Calu3 (cell line): ENCODE measurements around the gene MLH1. TPM values are rescaled to one million over a fixed set of nuclear protein-coding genes. Genes with fewer than 3 reads are reported as not detected.

Source experiments
- BruUV-seq: library from RNA; stranded (reverse); fragments of 400-500 nt; replicated peaks from 2 replicates; lab custom pipeline; 2021; lab: Mats Ljungman, UMichigan
- CTCF ChIA-PET: fragments of 300-600 bp; sonication (Branson Sonifier 250); formaldehyde crosslinking; loops from one replicate; lab custom pipeline; 2022; ENCODE audit warnings: antibody characterized with exemption; lab: Charles Lee
- DNase-seq: peaks from one replicate; pipeline ENCODE4 v3.0.0; 2022
- H3K27ac Mint-ChIP-seq: one replicate; pipeline ENCODE4 v1.8.0; 2022; ENCODE audit warnings: mixed read lengths; ENCODE audit not compliant: unreplicated experiment
- H3K27me3 Mint-ChIP-seq: one replicate; pipeline ENCODE4 v1.8.0; 2022; ENCODE audit warnings: mixed read lengths; ENCODE audit not compliant: unreplicated experiment
- H3K36me3 Mint-ChIP-seq: one replicate; pipeline ENCODE4 v1.8.0; 2022; ENCODE audit warnings: mild to moderate bottlenecking, moderate library complexity, mixed read lengths; ENCODE audit not compliant: insufficient read depth, unreplicated experiment
- H3K4me1 Mint-ChIP-seq: one replicate; pipeline ENCODE4 v1.8.0; 2022; ENCODE audit warnings: mild to moderate bottlenecking, low read depth, mixed read lengths; ENCODE audit not compliant: unreplicated experiment
- H3K4me3 Mint-ChIP-seq: one replicate; pipeline ENCODE4 v1.8.0; 2022; ENCODE audit warnings: mild to moderate bottlenecking, low read depth, moderate library complexity, mixed read lengths; ENCODE audit not compliant: unreplicated experiment
- H3K9me3 Mint-ChIP-seq: one replicate; pipeline ENCODE4 v1.8.0; 2022; ENCODE audit warnings: low read depth, mixed read lengths; ENCODE audit not compliant: unreplicated experiment
- CTCF ChIP-seq: fragments of 200-600 bp; IDR thresholded peaks from one replicate; pipeline ENCODE4 v1.8.0; 2022; ENCODE audit warnings: antibody characterized with exemption; ENCODE audit not compliant: unreplicated experiment
- intact Hi-C: fragments of 100-400 bp; cut with micrococcal nuclease; formaldehyde crosslinking; loops from one replicate; pipeline ENCODE4 v1.10.0; 2022; ENCODE audit not compliant: unreplicated experiment
- total RNA-seq: library from RNA; stranded (reverse); gene quantifications from 2 replicates; pipeline ENCODE4 v1.2.3, GENCODE V29; 2022

MLH1 gene
- total RNA-seq, 1 experiment from 2014 or later = 32.8 TPM

DNA sequence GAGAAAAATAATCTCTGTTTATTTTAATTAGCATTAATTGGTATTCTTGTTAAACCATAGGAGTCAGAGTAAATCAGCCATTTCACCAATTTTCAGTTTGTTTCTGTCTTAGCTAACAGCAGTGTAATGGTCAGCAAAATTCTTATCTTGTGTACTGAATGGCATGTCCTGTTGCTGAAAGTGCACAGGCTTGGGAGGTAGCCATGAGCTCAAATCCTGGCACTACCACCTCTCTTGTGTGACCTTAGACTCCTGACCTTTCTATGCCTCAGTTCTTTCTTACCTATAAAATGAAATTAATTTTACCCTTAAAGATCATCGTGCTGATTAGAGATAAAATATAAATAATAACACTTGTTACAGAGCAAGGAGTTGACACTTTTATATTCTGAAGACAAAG, 35.8 kb downstream of the MLH1 start:
- H3K36me3 Mint-ChIP-seq = peaks cover 12% of the 10 kb centered on the region

GRCh38 chr3:37029516-37030163, 36.3 kb downstream of the MLH1 start:
- CTCF ChIA-PET = no interaction called here
- Mint-ChIP-seq H3K4me1 (no peaks in the 10 kb centered on the region), H3K4me3 (no peak overlapping the region), H3K9me3 (peaks cover 4% of the 10 kb centered on the region), H3K36me3 (peaks cover 12% of the 10 kb centered on the region), H3K27ac (no peak overlapping the region), H3K27me3 (no peaks in the 10 kb centered on the region)
- no peak for TF ChIP-seq CTCF
- intact Hi-C loops = no loop called here
- no TSS peak for BruUV-seq
- no peak for DNase-seq

More for the DNA sequence above, 35.8 kb downstream of the MLH1 start:
- no peak for DNase-seq
- Mint-ChIP-seq H3K4me1 (no peaks in the 10 kb centered on the region), H3K9me3 (peaks cover 6% of the 10 kb centered on the region), H3K27ac (no peak overlapping the region), H3K27me3 (no peaks in the 10 kb centered on the region), H3K4me3 (no peak overlapping the region)
- intact Hi-C loops = no loop called here
- CTCF ChIA-PET = no interaction called here
- no TSS peak for BruUV-seq
- no peak for TF ChIP-seq CTCF

DNA sequence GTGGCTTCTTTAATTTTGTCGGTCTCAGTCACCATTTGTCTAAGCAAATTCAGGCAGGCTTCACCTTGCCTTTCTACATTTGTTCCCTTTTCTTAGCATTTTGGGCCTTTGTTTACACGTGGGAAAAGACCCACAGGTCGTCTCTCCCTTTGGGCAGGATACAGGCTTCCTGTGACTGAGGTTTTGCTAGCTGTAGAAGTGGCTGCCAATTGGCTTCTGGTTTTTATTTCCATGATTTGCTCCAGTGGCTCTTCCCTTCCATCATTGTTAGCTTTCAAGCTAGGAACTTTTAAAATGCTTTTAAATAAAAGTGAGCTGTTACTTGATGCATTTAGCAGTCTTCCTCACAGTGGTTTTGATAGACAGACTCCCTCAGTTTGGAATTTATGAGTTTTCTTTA, 37.3 kb downstream of the MLH1 start:
- Mint-ChIP-seq H3K36me3 (peaks cover 12% of the 10 kb centered on the region), H3K4me1 (no peaks in the 10 kb centered on the region), H3K9me3 (no peaks in the 10 kb centered on the region), H3K27ac (no peak overlapping the region), H3K4me3 (no peak overlapping the region), H3K27me3 (no peaks in the 10 kb centered on the region)
- no peak for TF ChIP-seq CTCF
- DNase-seq = no peak
- CTCF ChIA-PET = interaction anchor here (1.0 kb wide), 1 partner anchor 96 kb away, joined by 3 read pairs; no protein-coding TSS in a partner anchor
- intact Hi-C loops = no loop called here
- no TSS peak for BruUV-seq

DNA sequence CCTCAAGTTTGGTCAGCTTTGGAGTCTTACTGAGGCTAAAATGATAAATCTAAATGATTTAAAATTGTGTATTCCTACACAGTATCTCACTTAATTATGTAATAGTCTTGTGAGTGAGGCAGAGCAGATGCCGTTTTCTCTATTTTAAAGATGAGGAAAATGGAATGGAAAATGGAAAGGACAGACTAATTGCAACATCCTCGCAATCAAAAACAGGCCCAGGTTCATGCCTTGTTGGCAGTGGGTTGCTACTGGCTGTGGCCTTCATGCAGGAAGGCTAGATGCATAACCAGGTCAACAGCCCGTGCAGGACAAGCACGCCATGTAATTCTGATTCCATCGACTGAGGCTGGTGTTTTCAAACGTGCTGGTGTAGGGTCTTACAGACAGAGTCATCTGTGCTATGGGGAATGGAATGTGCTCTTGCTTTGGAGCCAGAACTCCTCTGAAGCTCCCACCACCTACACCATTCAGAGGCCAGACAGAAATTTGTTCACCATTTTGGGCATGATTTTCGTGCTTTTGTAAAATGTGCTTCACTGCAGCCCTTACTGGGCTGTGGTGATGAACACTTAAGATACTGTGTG, 37.9 kb downstream of the MLH1 start:
- BruUV-seq = no TSS peak
- Mint-ChIP-seq H3K4me3 (no peak overlapping the region), H3K27ac (no peak overlapping the region), H3K9me3 (no peaks in the 10 kb centered on the region), H3K4me1 (no peaks in the 10 kb centered on the region), H3K36me3 (peaks cover 12% of the 10 kb centered on the region), H3K27me3 (no peaks in the 10 kb centered on the region)
- intact Hi-C loops = no loop called here
- no peak for TF ChIP-seq CTCF
- no peak for DNase-seq
- CTCF ChIA-PET = interaction anchor here (0.6 to 1.0 kb wide), 2 partner anchors 95 to 439 kb away, joined by 3 read pairs; no protein-coding TSS in a partner anchor
